H1 (cell line): ENCODE results near the gene MYBPH. TPM values are rescaled to one million over a fixed set of nuclear protein-coding genes. Genes with fewer than 3 reads are reported as not detected.

Experiments used
- CTCF ChIA-PET: fragments of 300-600 bp; sonication (Branson Sonifier 250); formaldehyde crosslinking; loops from one replicate; lab custom pipeline; 2021; ENCODE audit not compliant: partially characterized antibody; lab: Charles Lee
- POLR2A ChIA-PET: fragments of 300-600 bp; sonication (Branson Sonifier 250); formaldehyde crosslinking; loops from one replicate; lab custom pipeline; 2021; ENCODE audit warnings: inconsistent platforms; ENCODE audit not compliant: partially characterized antibody; lab: Charles Lee
- DNase-seq, 2 experiments: peaks; one replicate each; pipeline versions ENCODE4 v3.0.0 to v3.0.0-alpha.2; 2010 to 2022; ENCODE audit warnings: low spot score in 2 of 2, low read depth in 1 of 2, mixed read lengths in 1 of 2
- FAIRE-seq: peaks from 2 replicates; lab custom pipeline; 2011; peaks lifted over from hg19 to GRCh38; lab: Jason Lieb, UNC
- H2AFZ ChIP-seq: 2 replicates; pipeline ENCODE4 v1.8.1; 2012; ENCODE audit warnings: low read length, inconsistent platforms
- H2AK5ac ChIP-seq: 2 replicates; pipeline ENCODE4 v1.6.1; 2013; ENCODE audit warnings: low read depth, low read length
- H2BK120ac ChIP-seq: replicated peaks from 2 replicates; pipeline ENCODE3; 2013; ENCODE audit warnings: low read depth, low read length, inconsistent platforms
- H2BK12ac ChIP-seq: 2 replicates; pipeline ENCODE4 v1.6.1; 2013; ENCODE audit warnings: low read depth, low read length
- H2BK15ac ChIP-seq: 2 replicates; pipeline ENCODE4 v1.6.1; 2013; ENCODE audit warnings: low read length
- H2BK20ac ChIP-seq: 2 replicates; pipeline ENCODE4 v1.6.1; 2013; ENCODE audit warnings: low read length
- H2BK5ac ChIP-seq: 2 replicates; pipeline ENCODE4 v1.6.1; 2013; ENCODE audit warnings: low read depth, low read length
- H3K14ac ChIP-seq: 2 replicates; pipeline ENCODE4 v1.6.1; 2013; ENCODE audit warnings: inconsistent platforms; ENCODE audit not compliant: insufficient read length
- H3K18ac ChIP-seq: 2 replicates; pipeline ENCODE4 v1.6.1; 2013; ENCODE audit warnings: low read length; ENCODE audit errors: extremely low read depth
- H3K23ac ChIP-seq: 2 replicates; pipeline ENCODE4 v1.6.1; 2013; ENCODE audit warnings: inconsistent platforms; ENCODE audit not compliant: insufficient read length
- H3K23me2 ChIP-seq: 2 replicates; pipeline ENCODE4 v1.6.1; 2013; ENCODE audit warnings: low read depth, low read length
- H3K27ac ChIP-seq: 2 replicates; pipeline ENCODE4 v1.6.1; 2011; ENCODE audit warnings: low read depth, low read length, inconsistent platforms
- H3K27me3 ChIP-seq, 4 experiments: replicated peaks in 1 of 4; 1 replicate in 1 of 4; 2 replicates in 3 of 4; pipeline versions ENCODE4 v1.6.1 to v1.8.1; 2011 to 2013; ENCODE audit warnings: low read length in 3 of 4, mild to moderate bottlenecking in 3 of 4, inconsistent platforms in 2 of 4, mixed read lengths in 2 of 4, moderate library complexity in 1 of 4; ENCODE audit not compliant: control insufficient read depth in 3 of 4, insufficient read depth in 3 of 4; ENCODE audit errors: extremely low read depth in 1 of 4
- H3K36me3 ChIP-seq, 4 experiments: 2 replicates each; pipeline versions ENCODE4 v1.6.1 to v1.8.1; 2011 to 2013; ENCODE audit warnings: mild to moderate bottlenecking in 4 of 4, low read length in 3 of 4, moderate library complexity in 2 of 4, control low read depth in 1 of 4, inconsistent platforms in 1 of 4; ENCODE audit not compliant: insufficient read depth in 4 of 4, control insufficient read depth in 2 of 4
- H3K4ac ChIP-seq: replicated peaks from 2 replicates; pipeline ENCODE3; 2013; ENCODE audit warnings: low read length, low read depth, mixed read lengths, inconsistent platforms; ENCODE audit not compliant: insufficient read length
- H3K4me1 ChIP-seq, 4 experiments: replicated peaks in 1 of 4; 1 replicate in 1 of 4; 2 replicates in 3 of 4; pipeline versions ENCODE4 v1.6.1 to v1.8.1; 2011 to 2013; ENCODE audit warnings: low read length in 3 of 4, inconsistent platforms in 2 of 4, mixed read lengths in 1 of 4; ENCODE audit not compliant: insufficient read depth in 4 of 4, control insufficient read depth in 3 of 4
- H3K4me2 ChIP-seq, 2 experiments: 2 replicates each; pipeline versions ENCODE4 v1.6.1 to v1.8.1; 2011 to 2013; ENCODE audit warnings: low read depth in 2 of 2, low read length in 2 of 2, control low read depth in 1 of 2, inconsistent platforms in 1 of 2, mild to moderate bottlenecking in 1 of 2; ENCODE audit not compliant: insufficient read depth in 1 of 2
- H3K4me3 ChIP-seq, 4 experiments: fragments of 200-600, 300-600 bp in 1 of 4; sonication (generic), shearing (Covaris generic), sonication (Bioruptor Twin) in 1 of 4; 2 replicates each; pipeline versions ENCODE4 v1.5.1 to v1.8.1; 2011 to 2016; ENCODE audit warnings: low read length in 4 of 4, low read depth in 3 of 4, control low read depth in 2 of 4, inconsistent platforms in 2 of 4, mild to moderate bottlenecking in 2 of 4, mixed read lengths in 1 of 4, moderate library complexity in 1 of 4; ENCODE audit not compliant: insufficient read depth in 2 of 4; ENCODE audit errors: extremely low read depth in 1 of 4
- H3K56ac ChIP-seq: replicated peaks from 2 replicates; pipeline ENCODE3; 2013; ENCODE audit warnings: low read depth, mild to moderate bottlenecking, mixed read lengths, low read length, inconsistent platforms; ENCODE audit not compliant: insufficient read length
- H3K79me1 ChIP-seq: 2 replicates; pipeline ENCODE4 v1.6.1; 2013; ENCODE audit warnings: low read depth, low read length, control low read depth
- H3K79me2 ChIP-seq, 2 experiments: 2 replicates each; pipeline versions ENCODE4 v1.6.1 to v1.8.1; 2012 to 2013; ENCODE audit warnings: low read length in 2 of 2, mild to moderate bottlenecking in 2 of 2, inconsistent platforms in 1 of 2; ENCODE audit not compliant: insufficient read depth in 2 of 2, control insufficient read depth in 1 of 2
- H3K9ac ChIP-seq, 4 experiments: replicated peaks in 1 of 4; 1 replicate in 1 of 4; 2 replicates in 3 of 4; pipeline versions ENCODE4 v1.6.1 to v1.8.1; 2011 to 2013; ENCODE audit warnings: low read depth in 3 of 4, low read length in 3 of 4, control low read depth in 2 of 4, mild to moderate bottlenecking in 2 of 4, moderate library complexity in 2 of 4, inconsistent platforms in 1 of 4; ENCODE audit errors: extremely low read depth in 1 of 4
- H3K9me3 ChIP-seq, 2 experiments: 2 replicates each; pipeline versions ENCODE4 v1.6.1 to v1.8.1; 2012 to 2013; ENCODE audit warnings: mild to moderate bottlenecking in 2 of 2, moderate library complexity in 2 of 2, control low read depth in 1 of 2, inconsistent platforms in 1 of 2, low read depth in 1 of 2, low read length in 1 of 2, mixed read lengths in 1 of 2; ENCODE audit not compliant: insufficient read depth in 2 of 2
- H4K20me1 ChIP-seq, 2 experiments: replicated peaks in 1 of 2; 2 replicates each; pipeline versions ENCODE3 to v1.8.1; 2011 to 2013; ENCODE audit warnings: inconsistent platforms in 2 of 2, low read length in 2 of 2, mild to moderate bottlenecking in 1 of 2; ENCODE audit not compliant: insufficient read depth in 2 of 2, control insufficient read depth in 1 of 2
- H4K5ac ChIP-seq: 2 replicates; pipeline ENCODE4 v1.6.1; 2013; ENCODE audit warnings: low read length, low read depth, mixed read lengths, inconsistent platforms; ENCODE audit not compliant: insufficient read length
- H4K8ac ChIP-seq: 2 replicates; pipeline ENCODE4 v1.8.0; 2013; ENCODE audit warnings: mild to moderate bottlenecking, moderate library complexity, low read length, inconsistent platforms; ENCODE audit not compliant: insufficient read depth; ENCODE audit errors: extremely low read depth
- H4K91ac ChIP-seq: replicated peaks from 2 replicates; pipeline ENCODE3; 2013; ENCODE audit warnings: low read length, mixed read lengths, inconsistent platforms; ENCODE audit not compliant: insufficient read length
- ASH2L ChIP-seq: fragments of 200-600, 300-600 bp; sonication (generic); IDR thresholded peaks from one replicate; pipeline ENCODE4 v1.7.1; 2017; ENCODE audit warnings: low read length
- CHD2 ChIP-seq: IDR thresholded peaks from 2 replicates; pipeline ENCODE4 v1.6.1; 2012; ENCODE audit warnings: low read length, improper control_type of control experiment
- EP300 ChIP-seq, 2 experiments: IDR thresholded peaks; 1 replicate in 1 of 2; 2 replicates in 1 of 2; pipeline ENCODE4 v1.6.1; 2011 to 2012; ENCODE audit warnings: low read depth in 2 of 2, low read length in 2 of 2, mild to moderate bottlenecking in 2 of 2, borderline replicate concordance in 1 of 2, inconsistent platforms in 1 of 2, moderate library complexity in 1 of 2
- EZH2 ChIP-seq: fragments of 200-600 bp; sonication (generic); IDR thresholded peaks from 2 replicates; pipeline ENCODE4 v1.7.1; 2012; ENCODE audit warnings: low read depth, mild to moderate bottlenecking, moderate library complexity, low read length, inconsistent platforms; ENCODE audit not compliant: severe bottlenecking
- KDM1A ChIP-seq: fragments of 200-600, 300-600 bp; sonication (generic); IDR thresholded peaks from 2 replicates; pipeline ENCODE4 v1.7.1; 2016; ENCODE audit warnings: mild to moderate bottlenecking, low read length, borderline replicate concordance
- NANOG ChIP-seq: IDR thresholded peaks from 2 replicates; pipeline ENCODE4 v1.6.1; 2011; ENCODE audit warnings: low read length, low read depth, mild to moderate bottlenecking, inconsistent platforms; ENCODE audit not compliant: insufficient read depth, poor library complexity, severe bottlenecking
- POU5F1 ChIP-seq: IDR thresholded peaks from 2 replicates; pipeline ENCODE4 v1.6.1; 2011; ENCODE audit warnings: low read depth, mild to moderate bottlenecking, low read length, moderate library complexity
- RBBP5 ChIP-seq: IDR thresholded peaks from 2 replicates; pipeline ENCODE4 v1.7.1; 2012; ENCODE audit warnings: low read depth, mild to moderate bottlenecking, inconsistent platforms, low read length, moderate library complexity, borderline replicate concordance
- RNF2 ChIP-seq: fragments of 200-900, 300-1000 bp; sonication (generic); IDR thresholded peaks from 2 replicates; pipeline ENCODE4 v1.7.1; 2016; ENCODE audit warnings: borderline replicate concordance, low read depth, mild to moderate bottlenecking, antibody characterized with exemption, low read length; ENCODE audit not compliant: poor library complexity, severe bottlenecking; ENCODE audit errors: missing control alignments
- SIN3A ChIP-seq, 2 experiments: IDR thresholded peaks in 1 of 2; conservative IDR thresholded peaks in 1 of 2; 2 replicates each; pipeline ENCODE4 v1.6.1; 2011 to 2012; ENCODE audit warnings: low read length in 2 of 2, improper control_type of control experiment in 1 of 2, low read depth in 1 of 2, mild to moderate bottlenecking in 1 of 2
- SP1 ChIP-seq: IDR thresholded peaks from 2 replicates; pipeline ENCODE4 v1.6.1; 2011; ENCODE audit warnings: low read depth, low read length
- WGBS, 2 experiments: shearing (Covaris generic) in 1 of 2; methylation state at CpG; one replicate each; pipeline versions ENCODE4 v1.1.6 to v1.1.7; 2013 to 2015; ENCODE audit warnings: low lambda C conversion rate in 2 of 2, mixed read lengths in 2 of 2, inconsistent platforms in 1 of 2, low coverage in 1 of 2, missing lambda C conversion rate in 1 of 2; ENCODE audit not compliant: insufficient replicate concordance in 2 of 2, insufficient coverage in 1 of 2, insufficient read length in 1 of 2; ENCODE audit errors: extremely low coverage in 1 of 2, missing lambda C conversion rate in 1 of 2; 5-methylcytosine and 5-hydroxymethylcytosine counted together
- polyA plus RNA-seq, 7 experiments: library from polyadenylated mRNA; depleted of rRNA in 3 of 7; stranded (reverse) in 5 of 7; unstranded in 2 of 7; fragments of >200 nt in 5 of 7; fragments of 200-250 nt in 2 of 7; gene quantifications; 1 replicate in 5 of 7; 2 replicates in 1 of 7; 4 replicates in 1 of 7; pipeline versions ENCODE4 v1.2.1 to v1.2.3, GENCODE V29; 2011 to 2013; ENCODE audit warnings: missing spikeins in 2 of 7, mixed read lengths in 2 of 7
- total RNA-seq: library from RNA; stranded (reverse); fragmentation: NEBNext Ultra II Directional; extraction: Animal tissue kit (Norgen Biotek cat#: 25700); gene quantifications from 2 replicates; pipeline ENCODE4 v1.2.1, GENCODE V29; 2021

Gene MYBPH
- total and polyA plus RNA-seq, 2 of the 8 experiments (the other 6 are each of a cell fraction or from before 2014, with no cell fraction given), result not detected

- no peaks in the 10 kb centered on the region for H3K79me2 ChIP-seq
- H3K27ac ChIP-seq, result no peak overlapping the region
- no peak overlapping the region for H2AK5ac ChIP-seq
- H3K9ac ChIP-seq, result no peak overlapping the region
- H3K4ac ChIP-seq, result no peak overlapping the region
- no peaks in the 10 kb centered on the region; a peak in 1 of 7 replicates for H3K27me3 ChIP-seq
- no peak overlapping the region for H2BK120ac ChIP-seq
- no peak overlapping the region for H3K14ac ChIP-seq
- DNase-seq (peak in 1 of 2 experiments; percentile 55), FAIRE-seq (no peak)
- H3K36me3 ChIP-seq, result no peaks in the 10 kb centered on the region
- H4K20me1 ChIP-seq, result no peaks in the 10 kb centered on the region
- no peak overlapping the region for H3K18ac ChIP-seq
- H2AFZ ChIP-seq, result no peak overlapping the region
- H4K8ac ChIP-seq, result no peak overlapping the region
- WGBS, 2 experiments, result 90% methylated on average over 8 of the region's 8 CpGs; no CpG with 5 or more reads in 1 of the 2 experiments
- no peaks in the 10 kb centered on the region for H3K9me3 ChIP-seq
- no peak overlapping the region for H2BK15ac ChIP-seq
- H3K4me1 ChIP-seq, result peaks cover 0 to 12% (median 11%) of the 10 kb centered on the region in 4 experiments; a peak in 6 of 7 replicates
- H3K23ac ChIP-seq, result no peak overlapping the region
- H4K5ac ChIP-seq, result no peak overlapping the region
- no peak overlapping the region for H3K56ac ChIP-seq
- POLR2A ChIA-PET, result interaction anchor here (1.2 kb wide), 1 partner anchor 215 kb away, joined by 4 read pairs; no protein-coding TSS in a partner anchor
- CTCF ChIA-PET, result interaction anchor here (0.9 to 18.1 kb wide), 14 partner anchors 13 to 194 kb away, joined by 3 to 479 read pairs (median 62); partner anchors contain the start of genes ADORA1, MYBPH, MYOG and PPFIA4
- no peak overlapping the region for H3K4me2 ChIP-seq
- H4K91ac ChIP-seq, result no peak overlapping the region
- H2BK5ac ChIP-seq, result no peak overlapping the region
- H2BK20ac ChIP-seq, result no peak overlapping the region
- H3K4me3 ChIP-seq, result no peak overlapping the region
- H3K23me2 ChIP-seq, result no peaks in the 10 kb centered on the region
- no peak overlapping the region for H2BK12ac ChIP-seq
- H3K79me1 ChIP-seq, result no peaks in the 10 kb centered on the region
- TF ChIP-seq EZH2 (no peak), CHD2 (no peak), KDM1A (no peak), NANOG (no peak), SP1 (no peak), POU5F1 (no peak), RNF2 (no peak), RBBP5 (no peak), ASH2L (no peak), SIN3A (conservative IDR thresholded peaks at IDR 0.05 in 1 of 2, IDR thresholded peaks at IDR 0.05 in 1 of 2; ENCODE audit: low read depth in 1 of 2, low read length in 2 of 2) (no peak), EP300 (IDR thresholded peaks at IDR 0.05; ENCODE audit: borderline replicate concordance in 1 of 2, low read depth in 2 of 2, low read length in 2 of 2) (no peak)
Observed at GRCh38 chr1:203219934-203220333, 44.3 kb upstream of the MYBPH start.
